ENCODE measurements around the gene PPP1R9A.

Gene PPP1R9A

DNA sequence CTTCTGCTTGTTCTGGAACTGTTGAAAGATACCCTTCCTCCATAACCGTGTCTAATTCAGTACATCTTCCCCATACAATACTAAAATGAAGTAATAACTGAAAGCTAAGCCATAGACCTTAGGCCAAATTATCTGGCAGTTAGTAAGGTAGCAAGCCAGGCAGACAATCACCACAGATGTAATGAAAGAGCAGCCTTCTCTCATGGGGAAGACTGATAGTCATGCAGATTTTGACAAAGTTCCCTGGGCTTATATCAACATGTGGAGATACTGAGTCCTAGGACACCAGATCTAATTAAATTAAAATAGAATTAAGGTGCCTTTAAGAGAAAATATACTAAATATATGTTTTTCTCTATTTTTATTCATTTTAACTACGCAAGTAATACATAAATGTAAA, 355.5 kb downstream of the PPP1R9A start:
- TF ChIP-seq, protein P1, sequence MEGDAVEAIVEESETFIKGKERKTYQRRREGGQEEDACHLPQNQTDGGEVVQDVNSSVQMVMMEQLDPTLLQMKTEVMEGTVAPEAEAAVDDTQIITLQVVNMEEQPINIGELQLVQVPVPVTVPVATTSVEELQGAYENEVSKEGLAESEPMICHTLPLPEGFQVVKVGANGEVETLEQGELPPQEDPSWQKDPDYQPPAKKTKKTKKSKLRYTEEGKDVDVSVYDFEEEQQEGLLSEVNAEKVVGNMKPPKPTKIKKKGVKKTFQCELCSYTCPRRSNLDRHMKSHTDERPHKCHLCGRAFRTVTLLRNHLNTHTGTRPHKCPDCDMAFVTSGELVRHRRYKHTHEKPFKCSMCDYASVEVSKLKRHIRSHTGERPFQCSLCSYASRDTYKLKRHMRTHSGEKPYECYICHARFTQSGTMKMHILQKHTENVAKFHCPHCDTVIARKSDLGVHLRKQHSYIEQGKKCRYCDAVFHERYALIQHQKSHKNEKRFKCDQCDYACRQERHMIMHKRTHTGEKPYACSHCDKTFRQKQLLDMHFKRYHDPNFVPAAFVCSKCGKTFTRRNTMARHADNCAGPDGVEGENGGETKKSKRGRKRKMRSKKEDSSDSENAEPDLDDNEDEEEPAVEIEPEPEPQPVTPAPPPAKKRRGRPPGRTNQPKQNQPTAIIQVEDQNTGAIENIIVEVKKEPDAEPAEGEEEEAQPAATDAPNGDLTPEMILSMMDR (conservative IDR thresholded peaks at IDR 0.05), result no peak
- TF ChIP-seq ZFX (IDR thresholded peaks at IDR 0.05), result no peak
- H3K27ac ChIP-seq, result no peak overlapping the region

DNA sequence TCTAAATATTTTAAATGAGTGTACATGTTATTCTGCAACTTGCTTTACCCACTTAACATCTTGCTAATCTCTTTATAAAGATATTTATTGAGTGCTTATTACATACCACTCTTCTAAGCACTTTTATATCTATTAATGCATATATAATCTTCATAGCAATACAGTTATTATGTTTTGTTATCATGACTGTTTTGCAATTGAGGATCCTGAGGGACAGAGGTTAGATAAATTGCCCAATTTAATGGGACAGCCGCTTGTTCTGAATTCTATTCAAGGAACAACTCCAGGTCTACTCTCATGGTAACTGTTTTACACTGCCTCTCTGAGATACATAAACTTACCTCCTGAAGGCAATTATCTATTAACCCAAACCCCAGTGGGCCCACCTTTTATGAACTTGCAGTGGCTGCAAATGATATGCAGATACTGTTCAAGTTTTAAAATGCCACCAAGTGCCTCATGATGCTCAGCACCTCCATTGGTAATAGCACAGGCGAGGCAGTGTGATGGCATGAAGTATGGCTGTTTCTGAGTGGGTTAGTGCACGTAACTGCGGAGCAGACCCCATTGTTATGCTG, 356.5 kb downstream of the PPP1R9A start:
- no peak overlapping the region for H3K27ac ChIP-seq
- TF ChIP-seq, protein P1 (conservative IDR thresholded peaks at IDR 0.05), result no peak
- no peak for TF ChIP-seq ZFX (IDR thresholded peaks at IDR 0.05)

DNA sequence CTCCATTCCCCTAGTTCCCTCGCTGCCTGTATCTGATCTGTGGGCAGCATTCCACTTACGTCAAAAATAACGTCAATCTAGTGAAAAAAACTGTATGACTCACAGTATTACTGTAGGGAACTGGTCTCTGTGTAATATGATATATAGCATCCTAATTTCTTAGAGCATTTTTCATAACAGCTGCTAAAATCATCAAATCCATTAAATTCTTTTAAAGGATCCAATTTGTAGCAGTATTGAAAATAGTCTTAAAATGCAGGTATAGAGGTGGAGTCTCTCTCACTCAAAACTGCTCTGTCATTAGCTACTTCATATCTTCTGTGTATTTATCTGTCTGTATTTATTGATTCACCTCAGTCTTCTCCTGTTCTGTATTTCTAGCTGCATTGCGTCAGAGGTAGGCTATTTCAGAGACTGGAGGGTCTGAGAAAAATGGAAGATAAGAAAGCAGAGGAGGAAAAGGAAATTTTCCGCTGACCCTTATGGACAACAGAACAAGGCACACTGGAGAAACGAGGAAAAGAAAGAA, 357.0 kb downstream of the PPP1R9A start:
- TF ChIP-seq, protein P1 (conservative IDR thresholded peaks at IDR 0.05), result no peak
- TF ChIP-seq ZFX (IDR thresholded peaks at IDR 0.05), result no peak
- no peak overlapping the region for H3K27ac ChIP-seq

DNA sequence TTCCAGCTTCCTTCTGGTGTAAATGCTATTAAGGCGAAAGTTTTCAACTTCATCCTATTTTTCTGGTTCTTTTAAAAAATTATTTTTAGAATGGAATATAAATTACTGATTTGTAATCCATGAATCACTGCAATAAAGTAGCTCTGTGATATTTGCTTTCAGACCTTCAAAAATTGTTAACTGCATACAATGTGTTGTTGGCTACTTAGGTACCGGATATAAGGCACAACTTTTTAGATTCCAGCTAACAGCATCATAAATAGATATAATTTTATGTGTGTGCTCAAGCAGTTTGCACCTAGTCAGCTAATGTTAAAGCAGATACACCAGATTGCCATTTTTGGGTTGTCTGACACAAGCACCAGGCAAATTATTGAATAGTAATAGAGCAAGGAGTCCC, 358.2 kb downstream of the PPP1R9A start:
- no peak overlapping the region for H3K27ac ChIP-seq
- TF ChIP-seq, protein P1 (conservative IDR thresholded peaks at IDR 0.05), result no peak

DNA sequence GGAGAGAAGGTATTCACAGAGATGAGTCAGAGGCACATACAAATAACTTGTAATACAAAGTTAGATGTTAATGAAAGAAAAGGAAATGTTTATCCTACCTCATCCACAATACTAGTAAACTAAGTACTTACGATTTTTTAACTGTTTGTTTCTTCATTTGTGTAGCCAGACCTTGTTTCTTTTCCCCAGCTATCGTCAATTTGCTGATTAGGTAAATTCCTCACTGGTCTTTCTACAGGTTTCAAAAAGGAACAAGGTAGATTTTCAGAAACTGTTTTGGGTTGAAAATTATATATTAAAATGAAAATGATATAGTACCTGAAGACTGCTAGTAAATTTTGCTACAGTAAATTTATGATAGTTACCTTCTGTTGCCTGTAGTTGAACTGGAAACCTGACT, 360.4 kb downstream of the PPP1R9A start:
- no peak overlapping the region for H3K27ac ChIP-seq
- TF ChIP-seq, protein P1 (conservative IDR thresholded peaks at IDR 0.05), result no peak
- TF ChIP-seq ZFX (IDR thresholded peaks at IDR 0.05), result no peak

DNA sequence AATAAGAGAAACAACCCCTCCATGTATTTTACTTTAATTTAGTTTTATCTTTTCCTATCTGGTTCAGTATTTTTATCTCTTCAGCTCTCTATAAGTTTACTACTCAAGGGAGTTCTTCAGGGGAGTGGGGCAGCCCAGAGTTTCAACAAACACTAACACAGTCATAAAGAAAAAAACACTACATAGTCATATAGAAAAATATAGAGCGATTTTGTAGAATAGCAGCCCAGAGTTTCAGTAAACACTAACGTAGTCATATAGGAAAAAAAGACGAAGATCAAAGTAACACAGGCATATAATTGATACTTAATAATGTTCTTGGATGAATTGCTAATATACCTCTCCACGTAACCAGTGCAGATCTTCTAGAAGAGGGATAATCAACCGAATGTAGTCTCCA, 362.2 kb downstream of the PPP1R9A start:
- H3K27ac ChIP-seq, result no peak overlapping the region
- no peak for TF ChIP-seq ZFX (IDR thresholded peaks at IDR 0.05)
- TF ChIP-seq, protein P1 (conservative IDR thresholded peaks at IDR 0.05), result no peak

DNA sequence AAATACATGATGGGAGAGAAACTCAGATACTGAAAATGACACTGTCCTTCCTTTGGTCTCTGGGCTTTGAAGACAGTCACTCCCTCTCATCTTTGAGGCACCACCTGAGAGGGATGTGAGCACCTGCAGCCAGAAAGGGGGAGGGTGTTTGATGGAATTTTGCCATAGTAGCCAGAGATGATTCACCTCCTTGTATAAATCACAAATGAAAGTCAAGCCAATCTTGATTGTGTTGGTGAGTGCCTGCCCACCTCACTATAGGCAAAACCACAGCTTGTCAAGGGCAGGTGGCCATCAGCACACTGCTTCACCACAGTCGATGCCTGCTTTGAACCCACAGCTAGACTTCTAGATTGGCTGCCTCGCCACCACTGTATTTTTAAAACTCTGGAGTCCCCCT, 368.7 kb downstream of the PPP1R9A start:
- H3K27ac ChIP-seq, result no peak overlapping the region
- no peak for TF ChIP-seq ZFX (IDR thresholded peaks at IDR 0.05)
- TF ChIP-seq, protein P1 (conservative IDR thresholded peaks at IDR 0.05), result no peak
